ACC112 (cell line): ENCODE data around the gene CCNA1.

Experiments
- H2AFZ ChIP-seq: fragments of 200-600 bp; sonication (generic); one replicate; pipeline ENCODE4 v1.6.0; 2017; ENCODE audit warnings: antibody characterized with exemption, low read length; ENCODE audit not compliant: unreplicated experiment
- H3K27ac ChIP-seq: fragments of 200-600 bp; sonication (generic); 2 replicates; pipeline ENCODE4 v1.5.1; 2014; ENCODE audit warnings: low read depth, mild to moderate bottlenecking, antibody characterized with exemption, low read length, moderate library complexity
- H3K27me3 ChIP-seq: fragments of 200-600 bp; sonication (generic); 2 replicates; pipeline ENCODE4 v1.6.1; 2014; ENCODE audit warnings: mild to moderate bottlenecking, antibody characterized with exemption, low read length, moderate library complexity, mixed read lengths; ENCODE audit not compliant: insufficient read depth
- H3K36me3 ChIP-seq: fragments of 200-600 bp; sonication (generic); 2 replicates; pipeline ENCODE4 v1.6.1; 2016; ENCODE audit warnings: mild to moderate bottlenecking, antibody characterized with exemption, low read length, moderate library complexity, mixed read lengths; ENCODE audit not compliant: insufficient read depth
- H3K4me1 ChIP-seq: fragments of 200-600 bp; sonication (generic); one replicate; pipeline ENCODE4 v1.6.1; 2016; ENCODE audit warnings: low read length, mixed read lengths; ENCODE audit not compliant: insufficient read depth, unreplicated experiment, control insufficient read depth
- H3K4me3 ChIP-seq: fragments of 200-600 bp; sonication (generic); 2 replicates; pipeline ENCODE4 v1.5.1; 2014; ENCODE audit warnings: mild to moderate bottlenecking, low read depth, low read length
- H3K79me2 ChIP-seq: fragments of 200-600 bp; sonication (generic); one replicate; pipeline ENCODE4 v1.6.0; 2016; ENCODE audit warnings: low read length; ENCODE audit not compliant: control insufficient read depth, unreplicated experiment, insufficient read depth

The CCNA1 gene

DNA sequence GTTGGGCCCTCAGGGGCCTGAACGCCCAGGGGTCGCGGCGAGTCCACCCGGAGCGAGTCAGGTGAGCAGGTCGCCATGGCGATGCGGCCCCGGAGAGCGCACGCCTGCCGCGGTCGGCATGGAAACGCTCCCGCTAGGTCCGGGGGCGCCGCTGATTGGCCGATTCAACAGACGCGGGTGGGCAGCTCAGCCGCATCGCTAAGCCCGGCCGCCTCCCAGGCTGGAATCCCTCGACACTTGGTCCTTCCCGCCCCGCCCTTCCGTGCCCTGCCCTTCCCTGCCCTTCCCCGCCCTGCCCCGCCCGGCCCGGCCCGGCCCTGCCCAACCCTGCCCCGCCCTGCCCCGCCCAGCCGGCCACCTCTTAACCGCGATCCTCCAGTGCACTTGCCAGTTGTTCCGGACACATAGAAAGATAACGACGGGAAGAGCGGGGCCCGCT, at the start of gene CCNA1:
TSS of gene CCNA1 (plus strand) at position 390 of the 439 bp plus-strand sequence. CDS start 562 bp downstream, outside the sequence.
- no peaks in the 10 kb centered on the region for H3K36me3 ChIP-seq
- H3K4me1 ChIP-seq = no peaks in the 10 kb centered on the region
- no peaks in the 10 kb centered on the region for H3K79me2 ChIP-seq
- no peak within 1 kb of the TSS for H3K27ac ChIP-seq
- peaks cover 66% of the 10 kb centered on the region for H3K27me3 ChIP-seq
- H3K4me3 ChIP-seq = peak within 1 kb of the TSS; percentile 77
- peak within 1 kb of the TSS; percentile 35 for H2AFZ ChIP-seq

GRCh38 chr13:36385489-36385888, 46.8 kb upstream of the CCNA1 start:
- Histone ChIP-seq H3K27ac (no peak overlapping the region), H3K4me3 (no peak overlapping the region), H2AFZ (no peak overlapping the region), H3K79me2 (no peaks in the 10 kb centered on the region), H3K36me3 (no peaks in the 10 kb centered on the region), H3K4me1 (peaks cover 4% of the 10 kb centered on the region), H3K27me3 (peaks cover 11% of the 10 kb centered on the region; the same call in 1 of the 2 replicates)

- no peak overlapping the region for H3K4me3 ChIP-seq
- H2AFZ ChIP-seq = no peak overlapping the region
- H3K4me1 ChIP-seq = no peaks in the 10 kb centered on the region
- peaks cover 2% of the 10 kb centered on the region for H3K27me3 ChIP-seq
- H3K79me2 ChIP-seq = no peaks in the 10 kb centered on the region
- no peaks in the 10 kb centered on the region for H3K36me3 ChIP-seq
- H3K27ac ChIP-seq = no peak overlapping the region
Observed at GRCh38 chr13:36395280-36395679, 37.0 kb upstream of the CCNA1 start.

DNA sequence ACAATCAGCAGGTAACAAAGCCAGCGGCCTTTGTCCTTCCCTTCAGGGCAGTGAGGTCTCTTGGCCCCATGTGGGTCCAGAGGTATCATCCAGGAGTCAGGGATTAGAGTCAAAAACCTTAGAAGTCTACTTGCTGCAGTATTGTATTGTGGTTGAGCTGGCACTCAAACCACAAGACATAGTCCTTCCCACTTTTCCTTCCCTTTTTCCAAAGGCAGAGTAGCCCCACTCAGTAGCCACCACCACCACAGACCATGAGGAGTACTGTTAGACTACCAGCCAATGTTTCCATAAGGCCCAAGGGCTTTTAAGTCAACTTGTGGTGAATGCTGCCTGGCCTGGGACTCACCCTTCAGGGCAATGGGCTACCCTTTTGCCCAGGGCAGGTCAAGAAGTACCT, 27.1 kb upstream of the CCNA1 start:
- H3K4me3 ChIP-seq = no peak overlapping the region
- no peaks in the 10 kb centered on the region for H3K36me3 ChIP-seq
- H3K4me1 ChIP-seq = no peaks in the 10 kb centered on the region
- peaks cover 21% of the 10 kb centered on the region; the same call in 1 of the 2 replicates for H3K27me3 ChIP-seq
- no peak overlapping the region for H3K27ac ChIP-seq
- no peaks in the 10 kb centered on the region for H3K79me2 ChIP-seq
- no peak overlapping the region for H2AFZ ChIP-seq

DNA sequence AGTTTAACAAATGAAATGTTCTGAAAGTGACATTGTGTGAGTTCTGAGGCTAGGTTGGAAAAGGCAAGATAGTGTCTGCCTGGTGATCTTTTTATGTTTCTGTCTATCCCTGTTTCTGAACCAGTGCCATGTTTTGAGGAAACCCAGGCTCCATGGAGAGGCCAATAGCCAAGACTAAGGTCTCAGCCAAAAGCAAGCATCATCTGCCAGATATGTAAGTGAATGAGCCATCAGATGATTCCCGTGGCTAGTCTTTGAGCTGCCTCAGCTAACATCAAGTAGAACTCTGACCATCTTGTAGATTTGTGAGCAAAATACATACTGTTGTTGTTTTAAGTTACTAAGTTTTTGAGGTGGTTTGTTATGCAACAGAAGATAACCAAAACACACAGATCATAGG, 19.6 kb upstream of the CCNA1 start:
- Histone ChIP-seq H3K27ac (no peak overlapping the region), H3K79me2 (no peaks in the 10 kb centered on the region), H3K4me1 (peaks cover 9% of the 10 kb centered on the region), H2AFZ (no peak overlapping the region), H3K36me3 (no peaks in the 10 kb centered on the region), H3K27me3 (peaks cover 8% of the 10 kb centered on the region; the same call in 1 of the 2 replicates), H3K4me3 (no peak overlapping the region)

DNA sequence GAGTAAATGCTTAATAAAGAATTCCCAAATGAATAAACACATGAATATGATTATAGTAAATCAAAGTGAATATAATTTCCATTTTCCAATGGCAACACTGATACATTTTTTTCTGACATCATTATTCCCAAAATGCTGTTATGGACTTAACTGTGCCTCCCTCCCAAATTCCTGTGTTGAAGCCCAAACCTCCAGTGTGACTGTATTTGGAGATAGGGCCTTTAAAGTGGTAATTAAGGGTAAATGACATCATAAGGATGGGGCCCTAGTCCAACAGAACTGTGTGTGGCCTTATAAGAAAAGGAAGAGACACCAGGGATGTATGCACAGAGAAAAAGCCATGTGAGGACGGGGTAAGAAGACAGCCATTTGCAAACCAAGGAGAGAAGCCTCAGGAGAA, 19.1 kb upstream of the CCNA1 start:
- H3K4me3 ChIP-seq = no peak overlapping the region
- peaks cover 5% of the 10 kb centered on the region; the same call in 1 of the 2 replicates for H3K27me3 ChIP-seq
- no peaks in the 10 kb centered on the region for H3K79me2 ChIP-seq
- no peaks in the 10 kb centered on the region for H3K36me3 ChIP-seq
- peaks cover 10% of the 10 kb centered on the region for H3K4me1 ChIP-seq
- no peak overlapping the region for H3K27ac ChIP-seq
- H2AFZ ChIP-seq = no peak overlapping the region

DNA sequence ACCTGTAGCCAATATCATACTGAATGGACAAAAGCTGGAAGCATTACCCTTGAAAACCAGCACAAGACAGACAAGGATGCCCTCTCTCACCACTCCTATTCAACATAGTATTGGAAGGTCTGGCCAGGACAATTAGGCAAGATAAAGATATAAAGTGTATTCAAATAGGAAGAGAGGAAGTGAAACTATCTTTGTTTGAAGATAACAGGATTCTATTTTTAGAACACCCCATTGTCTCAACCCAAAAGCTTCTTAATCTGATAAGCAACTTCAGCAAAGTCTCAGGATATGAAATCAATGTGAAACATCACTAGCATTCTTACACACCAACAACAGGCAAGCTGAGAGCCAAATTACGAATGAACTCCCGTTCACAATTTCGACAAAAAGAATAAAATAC, 17.8 kb upstream of the CCNA1 start:
- H3K27ac ChIP-seq = no peak overlapping the region
- H3K4me3 ChIP-seq = no peak overlapping the region
- no peak overlapping the region for H2AFZ ChIP-seq
- no peaks in the 10 kb centered on the region for H3K36me3 ChIP-seq
- no peaks in the 10 kb centered on the region for H3K79me2 ChIP-seq
- no peaks in the 10 kb centered on the region; the same call in 1 of the 2 replicates for H3K27me3 ChIP-seq
- peaks cover 13% of the 10 kb centered on the region for H3K4me1 ChIP-seq

DNA sequence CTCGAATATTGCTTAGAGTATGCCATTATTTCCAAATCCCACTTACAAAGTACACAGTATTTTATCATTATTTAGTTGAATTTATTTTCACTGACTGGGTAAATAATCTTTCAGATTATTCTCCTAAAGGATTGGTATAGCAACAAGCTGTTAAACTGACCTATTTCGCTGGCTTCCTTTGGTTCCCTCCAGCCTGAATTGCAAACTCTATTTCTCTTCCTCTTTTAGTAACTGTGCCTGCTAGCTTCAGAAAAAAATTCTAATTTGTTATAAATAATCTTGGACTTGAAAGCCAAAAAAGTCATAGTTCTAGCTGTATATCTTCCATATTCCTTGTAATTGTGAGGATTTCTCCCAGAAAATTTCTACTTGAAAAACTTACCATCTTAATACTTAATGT, 15.0 kb upstream of the CCNA1 start:
- peak overlapping the region; percentile 79 for H2AFZ ChIP-seq
- H3K4me3 ChIP-seq = peak overlapping the region; percentile 65

DNA sequence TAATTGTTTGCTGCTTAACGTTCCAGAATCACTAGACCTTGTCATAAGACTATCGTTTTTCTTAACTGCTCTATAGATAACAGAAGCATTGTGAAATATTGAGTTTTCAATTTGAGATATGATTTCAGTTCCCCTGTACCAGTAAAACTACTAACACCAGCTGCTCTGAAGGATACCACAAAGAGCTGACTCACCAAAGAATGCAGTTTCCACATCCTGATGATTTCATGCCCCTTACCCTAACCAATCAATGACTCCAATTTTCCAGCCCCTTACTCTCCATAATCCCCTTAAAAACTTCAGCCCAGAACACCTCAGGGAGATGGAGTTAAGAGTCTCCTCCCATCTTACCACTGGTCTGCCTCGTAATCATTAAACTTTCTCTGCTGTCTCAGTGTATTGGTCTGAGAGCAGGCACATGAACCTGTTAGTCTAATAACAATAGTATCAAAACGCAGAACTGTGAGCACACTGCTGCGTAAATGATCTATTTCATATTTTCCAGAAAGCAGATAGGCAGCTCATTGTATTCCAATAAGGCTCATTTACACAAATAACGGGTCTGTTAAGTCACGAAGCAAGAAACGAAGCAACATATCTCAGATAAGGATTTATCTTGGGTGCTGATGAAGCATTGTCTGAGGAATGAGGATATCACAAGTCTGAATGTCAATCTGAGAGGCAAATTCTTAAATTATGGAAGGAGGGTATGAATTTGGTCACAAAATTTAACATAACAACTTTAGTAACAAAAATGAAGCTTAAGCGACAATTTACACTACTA, 14.1 kb upstream of the CCNA1 start:
- H3K4me3 ChIP-seq = peak overlapping the region; percentile 65
- H2AFZ ChIP-seq = peak overlapping the region; percentile 79

More for the DNA sequence above, 15.0 kb upstream of the CCNA1 start:
- Histone ChIP-seq H3K79me2 (no peaks in the 10 kb centered on the region), H3K36me3 (no peaks in the 10 kb centered on the region), H3K27ac (peak overlapping the region; percentile 56), H3K4me1 (peaks cover 17% of the 10 kb centered on the region), H3K27me3 (no peaks in the 10 kb centered on the region; the same call in 1 of the 2 replicates)

DNA sequence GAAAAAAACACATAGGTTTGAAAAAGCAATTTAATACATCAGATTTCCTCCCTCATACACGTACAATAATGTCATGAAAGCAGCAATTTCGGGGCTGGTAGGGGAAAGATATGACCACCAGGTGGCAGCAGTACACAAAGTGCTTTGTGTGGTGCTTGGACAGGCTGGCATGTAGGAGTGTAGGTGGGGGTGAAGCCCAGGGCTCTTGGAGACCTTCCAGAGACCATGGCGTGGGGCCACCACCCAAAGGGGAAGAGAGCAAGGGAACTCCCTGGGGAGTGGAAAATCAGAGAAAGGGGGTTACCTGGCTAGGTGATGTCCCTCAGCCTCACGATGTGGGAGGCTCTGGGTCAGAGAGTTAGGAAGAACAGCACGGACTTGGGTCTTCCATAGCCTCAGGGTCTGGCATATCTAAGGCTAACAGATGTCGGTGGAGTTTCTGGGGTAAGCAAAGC, 11.8 kb upstream of the CCNA1 start:
- Histone ChIP-seq H3K4me1 (peaks cover 17% of the 10 kb centered on the region), H3K27me3 (0 out of 2 replicates have a peak, but pooled peaks cover under 1% of the 10 kb centered on the region), H3K27ac (no peak overlapping the region), H2AFZ (no peak overlapping the region), H3K4me3 (no peak overlapping the region), H3K79me2 (no peaks in the 10 kb centered on the region), H3K36me3 (no peaks in the 10 kb centered on the region)

More for the DNA sequence above, 14.1 kb upstream of the CCNA1 start:
- Histone ChIP-seq H3K4me1 (peaks cover 17% of the 10 kb centered on the region), H3K36me3 (no peaks in the 10 kb centered on the region), H3K27me3 (no peaks in the 10 kb centered on the region), H3K27ac (peak overlapping the region; percentile 56), H3K79me2 (no peaks in the 10 kb centered on the region)

- 0 out of 2 replicates have a peak, but pooled peaks cover 7% of the 10 kb centered on the region for H3K27me3 ChIP-seq
- H3K27ac ChIP-seq = no peak overlapping the region
- peaks cover 17% of the 10 kb centered on the region for H3K4me1 ChIP-seq
- no peaks in the 10 kb centered on the region for H3K79me2 ChIP-seq
- H2AFZ ChIP-seq = no peak overlapping the region
- no peak overlapping the region for H3K4me3 ChIP-seq
- H3K36me3 ChIP-seq = no peaks in the 10 kb centered on the region
Observed at GRCh38 chr13:36421447-36421846, 10.8 kb upstream of the CCNA1 start.
